ENCODE results near the gene CELF4. TPM values are rescaled to one million over a fixed set of nuclear protein-coding genes. Genes with fewer than 3 reads are reported as not detected.

CELF4 gene
- polyA plus RNA-seq, 1 donor (not counting 4 experiments of a cell fraction or from before 2014, with no cell fraction given) = not detected

- no peak for TF ChIP-seq EZH2 (IDR thresholded peaks at IDR 0.05; ENCODE audit: low read length)
- TF ChIP-seq CTCF (optimal IDR thresholded peaks at IDR 0.05 in 1 of 3, IDR thresholded peaks at IDR 0.05 in 1 of 3, conservative IDR thresholded peaks at IDR 0.05 in 1 of 3; ENCODE audit: extremely low read depth in 1 of 3, insufficient read depth in 2 of 3, low read length in 3 of 3) = no peak
- Histone ChIP-seq H3K36me3 (ENCODE audit: control insufficient read depth in 2 of 2, extremely low read depth in 1 of 2, insufficient read depth in 2 of 2, low read length in 2 of 2) (no peaks in the 10 kb centered on the region), H3K79me2 (ENCODE audit: control insufficient read depth, insufficient read depth, low read length) (no peaks in the 10 kb centered on the region), H2AFZ (ENCODE audit: control insufficient read depth, low read length) (no peak overlapping the region), H3K9me3 (ENCODE audit: control insufficient read depth, low read depth, low read length) (no peaks in the 10 kb centered on the region), H3K27ac (ENCODE audit: control insufficient read depth, insufficient read depth, low read length) (no peak overlapping the region), H3K4me3 (ENCODE audit: control insufficient read depth in 2 of 3, extremely low read depth in 1 of 3, insufficient read depth in 2 of 3, low read depth in 1 of 3, low read length in 3 of 3) (no peak overlapping the region), H3K4me2 (ENCODE audit: control insufficient read depth, extremely low read depth, insufficient read depth, low read depth, low read length) (no peak overlapping the region), H4K20me1 (ENCODE audit: control insufficient read depth, extremely low read depth, insufficient read depth, low read length) (no peaks in the 10 kb centered on the region), H3K9me1 (ENCODE audit: control insufficient read depth, extremely low read depth, insufficient read depth, low read length) (no peaks in the 10 kb centered on the region), H3K9ac (ENCODE audit: control insufficient read depth, extremely low read depth, insufficient read depth, low read length) (no peak overlapping the region), H3K4me1 (ENCODE audit: control insufficient read depth, extremely low read depth, insufficient read depth, low read length) (no peaks in the 10 kb centered on the region), H3K27me3 (ENCODE audit: control insufficient read depth, extremely low read depth, insufficient read depth, low read length) (no peaks in the 10 kb centered on the region)
- dilution Hi-C loops (cut with MboI; ENCODE audit: extremely low pct_ligation_motif_present, low sequenced_read_pairs) = no loop called here
- DNase-seq (ENCODE audit: low read depth, low spot score) (no peak), FAIRE-seq (no peak)
Observed at GRCh38 chr18:37447962-37448888, 117.4 kb downstream of the CELF4 start.

- FAIRE-seq = no peak
- Histone ChIP-seq H3K9ac (ENCODE audit: control insufficient read depth, extremely low read depth, insufficient read depth, low read length) (no peak overlapping the region), H3K27ac (ENCODE audit: control insufficient read depth, insufficient read depth, low read length) (no peak overlapping the region), H3K9me1 (ENCODE audit: control insufficient read depth, extremely low read depth, insufficient read depth, low read length) (no peaks in the 10 kb centered on the region), H3K4me2 (ENCODE audit: control insufficient read depth, extremely low read depth, insufficient read depth, low read depth, low read length) (no peak overlapping the region), H4K20me1 (ENCODE audit: control insufficient read depth, extremely low read depth, insufficient read depth, low read length) (no peaks in the 10 kb centered on the region), H3K4me1 (ENCODE audit: control insufficient read depth, extremely low read depth, insufficient read depth, low read length) (no peaks in the 10 kb centered on the region), H3K4me3 (ENCODE audit: control insufficient read depth in 2 of 3, extremely low read depth in 1 of 3, insufficient read depth in 2 of 3, low read depth in 1 of 3, low read length in 3 of 3) (no peak overlapping the region), H3K79me2 (ENCODE audit: control insufficient read depth, insufficient read depth, low read length) (no peaks in the 10 kb centered on the region), H3K9me3 (ENCODE audit: control insufficient read depth, low read depth, low read length) (no peaks in the 10 kb centered on the region), H2AFZ (ENCODE audit: control insufficient read depth, low read length) (no peak overlapping the region), H3K27me3 (ENCODE audit: control insufficient read depth, extremely low read depth, insufficient read depth, low read length) (no peaks in the 10 kb centered on the region), H3K36me3 (ENCODE audit: control insufficient read depth in 2 of 2, extremely low read depth in 1 of 2, insufficient read depth in 2 of 2, low read length in 2 of 2) (no peaks in the 10 kb centered on the region)
- dilution Hi-C loops (cut with MboI; ENCODE audit: extremely low pct_ligation_motif_present, low sequenced_read_pairs) = no loop called here
- DNase-seq (ENCODE audit: low read depth, low spot score) = no peak
- TF ChIP-seq CTCF (optimal IDR thresholded peaks at IDR 0.05 in 1 of 3, IDR thresholded peaks at IDR 0.05 in 1 of 3, conservative IDR thresholded peaks at IDR 0.05 in 1 of 3; ENCODE audit: extremely low read depth in 1 of 3, insufficient read depth in 2 of 3, low read length in 3 of 3) (no peak), EZH2 (IDR thresholded peaks at IDR 0.05; ENCODE audit: low read length) (no peak)
Observed at GRCh38 chr18:37445836-37446235, 119.8 kb downstream of the CELF4 start.

Data from keratinocyte (primary cell).